Measurements from ENCODE around the gene GCLC.

The GCLC gene

DNA sequence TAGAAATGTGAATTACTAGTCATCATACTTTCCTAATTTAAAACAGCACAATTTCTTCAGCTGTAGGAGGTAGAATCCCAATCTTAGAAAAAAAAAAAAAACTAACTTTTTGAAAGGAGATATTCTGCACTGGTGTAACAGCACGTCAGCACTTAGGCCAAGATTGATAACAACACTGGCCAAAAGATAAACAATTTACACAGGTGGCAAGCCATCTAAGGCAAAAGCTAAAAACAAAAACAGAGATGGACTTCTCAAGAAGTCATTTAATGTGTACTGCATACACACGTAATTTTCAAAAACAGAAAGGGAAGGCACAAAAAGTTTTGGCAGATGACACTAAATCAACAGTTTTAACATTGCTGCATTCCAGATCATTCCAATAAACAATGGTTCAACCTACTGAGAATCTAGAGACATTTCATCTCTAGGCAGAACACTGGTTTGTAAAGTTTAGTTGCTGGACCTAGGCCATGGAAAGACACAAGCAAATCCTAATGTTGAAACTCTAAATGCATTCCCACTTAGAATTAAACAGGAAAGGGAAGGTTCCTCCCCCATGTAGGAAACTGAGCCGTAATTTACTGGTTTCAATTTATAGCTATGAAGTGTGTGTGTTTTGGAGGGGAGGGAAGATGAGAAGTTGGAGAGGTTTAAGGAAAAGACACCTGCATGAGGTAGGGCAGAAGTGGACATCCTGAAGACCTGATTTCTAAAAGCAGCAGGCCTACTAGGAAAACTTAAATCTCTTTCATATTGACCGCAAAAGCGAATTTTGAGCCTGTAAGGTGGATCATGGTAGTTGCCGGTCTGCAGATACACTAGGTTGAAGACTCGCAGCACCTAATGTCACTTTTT is 1.3 kb downstream of the GCLC start:
- H3K4me3 Mint-ChIP-seq = peak overlapping the region; percentile 94
- H3K27me3 Mint-ChIP-seq (ENCODE audit: low read depth) = peaks cover 8% of the 10 kb centered on the region
- peak overlapping the region; percentile 92 for H3K27ac Mint-ChIP-seq
- no peak for DNase-seq (ENCODE audit: low spot score)
- peaks cover 60% of the 10 kb centered on the region for H3K4me1 Mint-ChIP-seq (ENCODE audit: low read depth)
- peaks cover 9% of the 10 kb centered on the region for H3K36me3 Mint-ChIP-seq (ENCODE audit: low read depth)
- H3K9me3 Mint-ChIP-seq = no peaks in the 10 kb centered on the region

DNA sequence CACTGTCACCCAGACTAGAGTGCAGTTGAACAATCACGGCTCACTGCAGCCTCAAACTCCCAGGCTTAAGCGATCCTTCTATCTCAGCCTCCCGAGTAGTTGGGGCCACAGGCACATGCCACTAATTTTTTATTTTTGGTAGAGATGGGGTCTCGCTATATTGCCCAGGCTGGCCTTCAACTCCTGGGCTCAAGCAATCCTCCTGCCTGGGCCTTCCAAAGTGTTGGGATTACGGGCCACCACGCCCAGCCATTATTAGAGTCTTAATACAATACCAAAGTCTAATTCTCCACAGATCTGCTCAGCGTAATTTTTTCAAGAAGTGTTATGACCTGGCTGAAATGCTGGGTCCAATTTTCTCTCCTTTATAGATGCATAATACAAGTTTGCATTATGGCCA is 3.0 kb downstream of the GCLC start:
- peaks cover 50% of the 10 kb centered on the region for H3K4me1 Mint-ChIP-seq (ENCODE audit: low read depth)
- H3K27ac Mint-ChIP-seq = no peak overlapping the region
- no peak overlapping the region for H3K4me3 Mint-ChIP-seq
- H3K36me3 Mint-ChIP-seq (ENCODE audit: low read depth) = peaks cover 9% of the 10 kb centered on the region
- DNase-seq (ENCODE audit: low spot score) = no peak
- peaks cover 8% of the 10 kb centered on the region for H3K27me3 Mint-ChIP-seq (ENCODE audit: low read depth)
- H3K9me3 Mint-ChIP-seq = no peaks in the 10 kb centered on the region

DNA sequence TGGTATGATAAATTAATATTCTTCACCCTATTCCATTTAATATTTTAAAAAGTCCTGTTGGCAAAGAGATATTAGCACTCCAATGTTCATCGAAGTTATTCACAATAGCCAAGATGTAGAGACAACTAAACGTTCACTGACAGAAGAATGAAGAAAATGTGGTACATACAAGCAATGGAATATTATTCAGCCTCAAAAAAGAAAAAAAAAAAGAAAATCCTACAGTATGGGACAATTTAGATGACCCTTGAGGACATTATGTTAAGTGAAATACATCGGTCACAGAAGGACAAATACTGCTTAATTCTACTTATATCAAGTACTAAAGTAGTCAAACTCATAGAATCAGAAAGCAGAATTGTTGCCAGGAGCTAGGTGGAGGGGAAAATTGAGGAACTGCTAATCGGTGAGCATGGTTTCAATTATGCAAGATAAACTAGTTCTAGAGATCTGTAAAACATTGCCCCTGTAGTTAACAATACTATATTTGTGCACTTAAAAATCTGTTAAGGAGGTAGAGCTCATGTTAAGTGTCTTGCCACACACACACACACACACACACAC is 4.7 kb downstream of the GCLC start:
- H3K27ac Mint-ChIP-seq = no peak overlapping the region
- no peaks in the 10 kb centered on the region for H3K9me3 Mint-ChIP-seq
- no peak overlapping the region for H3K4me3 Mint-ChIP-seq
- no peak for DNase-seq (ENCODE audit: low spot score)
- H3K36me3 Mint-ChIP-seq (ENCODE audit: low read depth) = peaks cover 12% of the 10 kb centered on the region
- H3K4me1 Mint-ChIP-seq (ENCODE audit: low read depth) = peaks cover 45% of the 10 kb centered on the region
- H3K27me3 Mint-ChIP-seq (ENCODE audit: low read depth) = peaks cover 3% of the 10 kb centered on the region

DNA sequence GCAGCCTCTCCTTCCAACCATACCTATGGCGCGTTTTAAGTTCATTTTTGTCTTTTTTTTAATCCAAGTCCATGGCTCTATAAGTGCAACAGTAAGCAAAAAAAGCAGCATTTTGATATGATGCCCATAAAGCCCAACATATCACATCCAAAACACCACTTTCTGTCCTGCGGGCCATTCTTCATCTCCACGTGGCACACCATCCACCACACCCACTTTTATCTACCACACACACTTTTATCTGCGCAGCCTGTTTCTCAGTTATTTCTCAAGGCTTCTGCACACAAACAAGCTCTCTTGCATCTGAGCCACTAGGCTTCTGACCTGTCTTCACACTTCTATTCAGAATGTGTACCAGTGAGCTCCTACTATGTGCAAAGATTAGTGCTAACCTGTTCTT is 5.3 kb downstream of the GCLC start:
- Mint-ChIP-seq H3K36me3 (ENCODE audit: low read depth) (peaks cover 12% of the 10 kb centered on the region), H3K27me3 (ENCODE audit: low read depth) (no peaks in the 10 kb centered on the region), H3K9me3 (no peaks in the 10 kb centered on the region), H3K27ac (no peak overlapping the region), H3K4me3 (no peak overlapping the region), H3K4me1 (ENCODE audit: low read depth) (peaks cover 42% of the 10 kb centered on the region)
- DNase-seq (ENCODE audit: low spot score) = no peak

DNA sequence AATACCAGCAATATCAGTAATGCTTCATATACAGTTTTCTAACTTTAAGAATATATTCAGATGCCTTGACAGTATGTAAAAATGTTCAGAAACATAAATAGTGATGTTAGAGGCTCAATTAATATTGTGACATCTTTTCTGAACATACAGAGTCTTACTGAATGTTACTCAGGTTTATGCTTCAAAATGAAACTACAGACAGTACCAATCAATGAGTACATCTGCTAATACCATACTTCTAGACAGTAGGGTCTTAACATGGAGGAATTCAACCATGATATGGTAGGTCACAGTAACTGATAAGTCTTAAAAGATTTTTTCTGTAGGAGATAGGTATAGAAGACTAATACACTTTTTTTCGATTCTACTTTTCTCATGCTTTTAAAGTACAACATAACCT is 8.3 kb downstream of the GCLC start:
- no peaks in the 10 kb centered on the region for H3K27me3 Mint-ChIP-seq (ENCODE audit: low read depth)
- no peak overlapping the region for H3K4me3 Mint-ChIP-seq
- no peaks in the 10 kb centered on the region for H3K9me3 Mint-ChIP-seq
- peaks cover 40% of the 10 kb centered on the region for H3K4me1 Mint-ChIP-seq (ENCODE audit: low read depth)
- no peak for DNase-seq (ENCODE audit: low spot score)
- H3K27ac Mint-ChIP-seq = no peak overlapping the region
- H3K36me3 Mint-ChIP-seq (ENCODE audit: low read depth) = peaks cover 12% of the 10 kb centered on the region

DNA sequence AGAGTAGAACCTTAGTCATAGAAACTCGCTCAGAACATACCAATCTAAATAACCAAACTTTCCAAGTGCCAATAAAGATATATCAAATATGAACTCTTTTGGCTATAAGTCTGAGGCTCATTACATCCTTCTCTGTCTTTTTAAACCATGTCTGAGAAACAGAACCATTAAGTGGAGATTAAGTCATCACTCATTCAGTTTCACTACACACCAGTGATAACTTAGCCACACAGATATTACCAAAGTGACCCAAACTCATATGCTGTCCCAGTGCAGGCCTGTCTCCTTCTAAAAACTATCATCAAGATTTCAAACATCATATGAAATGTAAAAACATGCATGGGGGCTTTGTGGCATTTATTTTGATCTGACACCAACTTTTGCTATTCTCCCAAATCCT is 12.0 kb downstream of the GCLC start:
- Mint-ChIP-seq H3K9me3 (no peaks in the 10 kb centered on the region), H3K27me3 (ENCODE audit: low read depth) (no peaks in the 10 kb centered on the region), H3K36me3 (ENCODE audit: low read depth) (peaks cover 3% of the 10 kb centered on the region), H3K27ac (no peak overlapping the region), H3K4me1 (ENCODE audit: low read depth) (peaks cover 39% of the 10 kb centered on the region), H3K4me3 (no peak overlapping the region)
- no peak for DNase-seq (ENCODE audit: low spot score)

DNA sequence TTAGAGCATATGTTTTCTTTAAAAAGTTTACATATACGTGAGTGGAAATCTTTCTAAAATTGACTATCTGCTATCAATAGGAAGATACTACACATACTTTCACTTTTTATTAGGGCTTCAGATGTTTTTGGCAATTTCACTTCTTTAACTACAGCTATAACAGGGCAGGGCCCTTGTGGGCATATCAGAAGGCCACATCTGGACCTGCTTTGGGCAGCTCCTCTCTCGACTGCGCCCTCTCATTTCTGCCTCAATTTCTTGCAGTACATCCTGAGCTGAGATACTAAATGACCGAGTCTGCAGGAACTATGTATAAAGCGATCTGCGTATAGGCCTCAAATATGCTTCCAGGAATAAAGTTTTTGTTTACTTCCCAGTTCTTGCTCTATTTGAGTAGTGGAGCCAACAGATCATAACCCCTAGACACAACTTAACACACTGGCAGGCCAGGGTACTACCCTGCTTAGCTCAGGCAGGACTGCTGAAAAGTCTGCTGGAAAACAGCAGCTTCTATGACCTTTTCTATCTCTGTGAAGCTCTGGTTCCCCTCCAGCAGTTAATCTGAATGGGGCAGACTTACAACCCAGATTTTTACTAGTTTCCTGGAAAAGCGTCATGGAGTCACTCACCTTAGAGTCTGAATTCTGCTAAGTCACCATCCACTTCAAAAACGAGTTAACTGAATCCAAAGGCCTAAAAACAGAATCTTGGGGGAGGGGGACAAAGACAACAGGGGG is 12.7 kb downstream of the GCLC start:
- H3K4me3 Mint-ChIP-seq = no peak overlapping the region
- no peaks in the 10 kb centered on the region for H3K9me3 Mint-ChIP-seq
- H3K27ac Mint-ChIP-seq = peak overlapping the region; percentile 29
- peaks cover 3% of the 10 kb centered on the region for H3K36me3 Mint-ChIP-seq (ENCODE audit: low read depth)
- no peaks in the 10 kb centered on the region for H3K27me3 Mint-ChIP-seq (ENCODE audit: low read depth)
- DNase-seq (ENCODE audit: low spot score) = no peak
- peaks cover 39% of the 10 kb centered on the region for H3K4me1 Mint-ChIP-seq (ENCODE audit: low read depth)

DNA sequence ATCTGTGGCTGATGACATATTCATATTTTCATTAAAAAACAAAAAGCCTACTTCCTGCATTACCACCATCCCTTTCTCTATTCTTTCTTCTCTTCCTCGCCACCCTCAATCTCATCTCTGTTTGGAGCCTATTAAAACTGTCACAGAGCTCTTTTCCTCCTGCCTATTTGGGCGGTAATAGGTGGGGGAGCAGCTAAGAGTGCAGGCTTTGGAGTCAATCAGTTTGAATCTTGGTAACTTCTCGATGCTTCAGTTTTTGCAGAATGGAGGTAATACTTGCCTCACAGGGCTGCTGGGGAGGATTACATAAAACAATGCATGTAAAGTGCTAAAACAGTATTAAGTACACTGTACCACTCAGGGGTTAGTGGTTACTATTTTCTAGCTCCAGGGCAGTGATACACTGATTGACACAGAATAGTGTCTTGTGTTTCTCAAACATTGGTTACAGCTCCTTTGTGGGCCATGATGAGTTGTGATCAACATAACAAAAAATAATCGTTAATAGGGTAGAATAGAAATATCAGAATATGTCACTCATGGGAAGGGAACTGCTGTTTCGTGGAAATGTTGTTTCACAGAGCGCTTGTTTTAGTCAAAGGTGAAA is 14.0 kb downstream of the GCLC start:
- Mint-ChIP-seq H3K27me3 (ENCODE audit: low read depth) (no peaks in the 10 kb centered on the region), H3K9me3 (no peaks in the 10 kb centered on the region), H3K4me3 (no peak overlapping the region), H3K4me1 (ENCODE audit: low read depth) (peaks cover 30% of the 10 kb centered on the region), H3K27ac (no peak overlapping the region), H3K36me3 (ENCODE audit: low read depth) (peaks cover 3% of the 10 kb centered on the region)
- DNase-seq (ENCODE audit: low spot score) = no peak

DNA sequence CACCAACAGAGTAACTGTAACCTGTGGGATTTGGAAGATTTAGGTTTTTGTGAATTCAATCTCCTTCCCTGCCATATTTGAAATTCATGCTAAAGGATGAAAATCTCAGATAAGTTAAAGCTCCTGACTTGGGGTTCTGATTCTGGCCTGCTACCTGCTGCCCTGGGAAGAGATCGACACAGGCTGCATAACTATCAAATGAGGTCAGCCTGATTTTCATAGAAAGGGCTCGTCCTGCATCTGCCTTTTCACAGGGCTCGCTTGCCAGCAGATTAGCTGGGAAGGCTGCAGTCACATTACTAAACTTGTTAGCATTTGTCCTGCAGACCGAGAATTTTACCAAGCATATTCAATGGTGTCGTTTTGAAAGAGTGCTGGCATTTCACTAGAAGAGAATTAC is 14.6 kb downstream of the GCLC start:
- no peak for DNase-seq (ENCODE audit: low spot score)
- H3K27ac Mint-ChIP-seq = no peak overlapping the region
- H3K36me3 Mint-ChIP-seq (ENCODE audit: low read depth) = no peaks in the 10 kb centered on the region
- peaks cover 30% of the 10 kb centered on the region for H3K4me1 Mint-ChIP-seq (ENCODE audit: low read depth)
- H3K27me3 Mint-ChIP-seq (ENCODE audit: low read depth) = no peaks in the 10 kb centered on the region
- no peak overlapping the region for H3K4me3 Mint-ChIP-seq
- no peaks in the 10 kb centered on the region for H3K9me3 Mint-ChIP-seq

DNA sequence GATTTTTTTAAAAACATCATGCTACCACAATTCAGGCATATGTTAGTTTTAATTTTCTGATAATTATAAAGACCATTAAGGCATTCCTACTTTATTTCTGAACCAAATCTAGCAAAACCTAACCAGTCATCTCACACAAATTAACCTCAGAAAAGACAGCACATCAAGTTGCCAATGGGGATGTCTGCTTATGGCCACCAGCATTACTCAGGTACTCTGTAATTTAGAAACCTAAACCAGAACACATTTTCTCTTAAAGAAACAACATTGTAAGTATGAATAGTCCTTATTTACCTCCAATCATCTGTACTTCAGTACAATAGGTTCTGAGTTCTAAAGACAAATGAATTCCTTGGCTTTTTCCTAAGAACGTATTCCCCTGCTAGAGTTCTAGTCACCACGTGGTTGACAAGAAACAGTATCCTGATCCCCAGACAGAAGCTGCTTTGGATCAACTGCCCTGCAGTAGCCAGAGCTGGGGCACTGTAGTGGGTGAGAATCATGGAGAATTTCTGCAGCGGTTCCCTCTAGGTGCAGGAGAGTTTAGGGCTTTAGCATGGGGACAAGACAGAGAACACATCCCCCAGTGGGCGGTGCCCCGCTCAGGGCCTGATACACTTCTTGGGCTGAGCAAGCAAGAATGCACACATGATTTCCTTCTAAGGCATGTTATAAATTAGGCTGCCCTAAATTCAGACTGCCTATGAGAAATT is 15.4 kb downstream of the GCLC start:
- no peak overlapping the region for H3K27ac Mint-ChIP-seq
- H3K4me1 Mint-ChIP-seq (ENCODE audit: low read depth) = peaks cover 28% of the 10 kb centered on the region
- no peak for DNase-seq (ENCODE audit: low spot score)
- H3K4me3 Mint-ChIP-seq = no peak overlapping the region
- no peaks in the 10 kb centered on the region for H3K27me3 Mint-ChIP-seq (ENCODE audit: low read depth)
- H3K36me3 Mint-ChIP-seq (ENCODE audit: low read depth) = no peaks in the 10 kb centered on the region
- H3K9me3 Mint-ChIP-seq = no peaks in the 10 kb centered on the region

DNA sequence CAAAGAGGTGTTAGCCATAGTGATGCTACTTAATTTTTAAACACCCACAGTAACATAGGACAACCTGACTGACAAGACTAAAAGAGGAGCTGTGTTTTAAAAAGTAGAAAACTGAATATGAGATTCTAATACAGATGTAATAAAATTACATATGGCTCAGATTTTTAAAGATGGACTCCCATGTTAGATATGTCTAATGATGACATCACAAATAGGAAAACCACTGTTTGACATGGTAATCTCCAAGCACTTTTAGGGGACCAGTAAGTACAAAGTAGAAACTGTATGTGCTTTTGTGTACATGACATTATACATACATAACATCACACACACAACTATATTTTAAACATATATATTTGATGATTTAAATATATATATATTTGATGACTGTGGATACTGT is 16.8 kb downstream of the GCLC start:
- Mint-ChIP-seq H3K4me1 (ENCODE audit: low read depth) (peaks cover 26% of the 10 kb centered on the region), H3K4me3 (no peak overlapping the region), H3K27ac (no peak overlapping the region), H3K9me3 (no peaks in the 10 kb centered on the region), H3K27me3 (ENCODE audit: low read depth) (no peaks in the 10 kb centered on the region), H3K36me3 (ENCODE audit: low read depth) (no peaks in the 10 kb centered on the region)
- no peak for DNase-seq (ENCODE audit: low spot score)

DNA sequence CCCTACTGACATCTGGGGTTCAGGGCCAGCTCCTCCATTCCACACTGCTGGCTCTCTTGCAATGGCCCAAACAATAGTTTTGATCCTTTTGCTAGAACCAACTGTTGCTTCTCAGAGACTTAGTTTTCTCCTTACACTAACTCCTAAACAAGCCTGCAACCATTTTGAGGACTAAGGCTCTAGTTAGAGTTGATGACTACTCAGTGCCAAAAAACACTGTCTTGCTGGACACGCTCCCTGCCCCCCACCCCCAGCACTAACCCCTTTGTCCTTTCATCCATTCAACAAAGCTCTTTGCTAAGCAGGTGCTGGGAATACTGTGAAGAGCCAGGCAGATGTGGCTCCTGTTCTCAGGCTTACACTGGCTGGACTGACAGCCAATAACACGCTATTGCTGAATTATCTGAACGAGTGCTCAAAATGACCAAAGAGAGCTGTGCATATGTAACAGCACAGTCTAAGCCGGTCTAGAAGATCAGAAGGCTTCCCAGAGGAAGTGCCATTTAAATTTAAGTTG is 17.6 kb downstream of the GCLC start:
- no peak overlapping the region for H3K27ac Mint-ChIP-seq
- no peaks in the 10 kb centered on the region for H3K9me3 Mint-ChIP-seq
- no peak overlapping the region for H3K4me3 Mint-ChIP-seq
- no peaks in the 10 kb centered on the region for H3K27me3 Mint-ChIP-seq (ENCODE audit: low read depth)
- H3K36me3 Mint-ChIP-seq (ENCODE audit: low read depth) = no peaks in the 10 kb centered on the region
- DNase-seq (ENCODE audit: low spot score) = no peak
- H3K4me1 Mint-ChIP-seq (ENCODE audit: low read depth) = peaks cover 19% of the 10 kb centered on the region

DNA sequence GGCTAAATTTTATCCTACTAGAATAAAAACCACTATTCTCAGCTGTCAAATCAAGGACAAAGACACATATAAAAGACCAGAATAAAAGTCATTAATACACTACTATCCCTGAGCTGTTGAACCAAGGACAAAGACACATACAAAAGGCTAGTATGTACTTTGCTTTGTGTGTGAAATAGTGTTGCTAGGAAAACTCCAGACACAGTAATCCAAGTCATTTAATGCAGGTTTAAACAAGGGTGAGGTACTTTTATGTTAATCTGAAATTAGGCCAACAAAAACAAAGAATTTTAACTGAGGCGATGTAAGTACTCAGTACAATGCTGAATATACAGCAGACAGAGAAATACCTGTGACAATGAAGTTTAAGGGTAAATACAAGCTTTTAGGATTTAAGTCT is 18.9 kb downstream of the GCLC start:
- H3K27me3 Mint-ChIP-seq (ENCODE audit: low read depth) = no peaks in the 10 kb centered on the region
- H3K36me3 Mint-ChIP-seq (ENCODE audit: low read depth) = no peaks in the 10 kb centered on the region
- peaks cover 6% of the 10 kb centered on the region for H3K4me1 Mint-ChIP-seq (ENCODE audit: low read depth)
- no peak overlapping the region for H3K27ac Mint-ChIP-seq
- H3K4me3 Mint-ChIP-seq = no peak overlapping the region
- DNase-seq (ENCODE audit: low spot score) = no peak
- no peaks in the 10 kb centered on the region for H3K9me3 Mint-ChIP-seq
